ENCODE data around the gene CARNS1. TPM values are rescaled to one million over a fixed set of nuclear protein-coding genes. Genes with fewer than 3 reads are reported as not detected.
A peak's percentile ranks its signal among the peaks of the same experiment; 100 is the strongest.

Gene CARNS1
- total and polyA plus RNA-seq, 10 of the 15 experiments (the other 5 are each of a cell fraction or from before 2014, with no cell fraction given): 0.02 to 0.14 (median 0.10) TPM; not detected in 3

DNA sequence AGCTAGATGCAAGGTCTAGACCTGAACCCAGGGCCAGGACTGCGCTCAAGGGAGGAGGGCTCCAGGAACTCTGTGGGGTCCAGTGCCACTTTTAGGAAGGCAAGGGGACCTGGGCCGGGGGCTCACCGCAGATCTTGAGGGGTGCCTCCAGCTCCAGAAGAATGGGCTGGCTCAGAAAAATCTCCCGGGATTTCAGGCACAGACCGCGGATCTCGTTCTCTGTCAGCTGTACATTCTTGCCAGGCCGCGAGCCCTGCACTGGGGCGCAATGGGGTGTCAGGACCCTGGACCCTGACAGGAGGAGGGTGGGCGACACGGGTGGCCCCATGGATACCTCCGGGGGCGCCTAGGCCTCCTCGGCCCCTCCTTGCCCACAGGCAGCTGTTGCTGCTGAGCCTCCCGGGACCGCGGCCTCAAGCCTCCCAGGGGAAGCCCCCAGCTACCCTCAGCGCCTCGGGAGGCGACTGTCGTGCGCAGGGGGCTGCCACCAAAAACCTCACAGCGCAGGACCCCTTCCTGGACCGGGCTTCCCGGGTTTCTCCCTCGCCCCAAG is 14.5 kb upstream of the CARNS1 start:
- no peaks in the 10 kb centered on the region; the same call in 2 of the 3 replicates for H3K9me3 ChIP-seq (replicated peaks; ENCODE audit: control insufficient read depth, insufficient read depth, low read length)
- peak overlapping the region; percentile 95 for H3K9ac ChIP-seq (ENCODE audit: control insufficient read depth, insufficient read depth, low read length)
- H3K4me3 ChIP-seq: peak overlapping the region; percentile 80
- H4K20me1 ChIP-seq (ENCODE audit: control insufficient read depth, insufficient read depth): no peaks in the 10 kb centered on the region; the same call in 1 of the 2 replicates
- no peak for FAIRE-seq
- RAD21 ChIA-PET (ENCODE audit: unreplicated experiment): interaction anchor here (0.6 to 6.4 kb wide), 35 partner anchors 9 to 1089 kb away, joined by 3 to 112 read pairs (median 4); partner anchors contain the start of genes AIP, CORO1B, PITPNM1 and POLD4
- CTCF ChIA-PET: interaction anchor here (0.8 to 5.0 kb wide), 28 partner anchors 10 to 187 kb away, joined by 3 to 53 read pairs (median 6); partner anchors contain the start of genes AIP, CDK2AP2, GSTP1 and PITPNM1
- ATAC-seq: peak; percentile 21
- peak overlapping the region; percentile 94 for H3K27ac ChIP-seq (ENCODE audit: control insufficient read depth, insufficient read depth)
- H3K4me2 ChIP-seq (ENCODE audit: control insufficient read depth, insufficient read depth): peak overlapping the region; percentile 98
- H3K4me1 ChIP-seq (ENCODE audit: control insufficient read depth, insufficient read depth, low read length): peaks cover 45% of the 10 kb centered on the region
- peaks cover 21 to 24% of the 10 kb centered on the region in 2 experiments for H3K36me3 ChIP-seq (ENCODE audit: control insufficient read depth in 2 of 2, insufficient read depth in 2 of 2, low read length in 1 of 2)
- SMC1A ChIA-PET (ENCODE audit: uncharacterized antibody, unreplicated experiment): interaction anchor here (0.6 to 5.7 kb wide), 19 partner anchors 9 to 106 kb away, joined by 3 to 46 read pairs (median 4); partner anchors contain the start of genes AIP, PTPRCAP, RAD9A and RPS6KB2
- no peak for DNase-seq (ENCODE audit: low read depth, low spot score)
- in situ Hi-C loops (cut with MboI) (no loop called here), intact Hi-C loops (cut with micrococcal nuclease; ENCODE audit: unreplicated experiment) (loop anchor here (1.0 to 5.0 kb wide), 3 partner anchors 36 to 105 kb away; partner anchors contain the start of genes PTPRCAP and TMEM134)
- no peak for TF ChIP-seq RUNX3 (IDR thresholded peaks at IDR 0.05; ENCODE audit: low read length)
- peak in 1 of 2 experiments; percentile 26; a peak in 1 of 4 replicates for TF ChIP-seq IKZF2 (IDR thresholded peaks at IDR 0.05)
- TF ChIP-seq, protein P1, sequence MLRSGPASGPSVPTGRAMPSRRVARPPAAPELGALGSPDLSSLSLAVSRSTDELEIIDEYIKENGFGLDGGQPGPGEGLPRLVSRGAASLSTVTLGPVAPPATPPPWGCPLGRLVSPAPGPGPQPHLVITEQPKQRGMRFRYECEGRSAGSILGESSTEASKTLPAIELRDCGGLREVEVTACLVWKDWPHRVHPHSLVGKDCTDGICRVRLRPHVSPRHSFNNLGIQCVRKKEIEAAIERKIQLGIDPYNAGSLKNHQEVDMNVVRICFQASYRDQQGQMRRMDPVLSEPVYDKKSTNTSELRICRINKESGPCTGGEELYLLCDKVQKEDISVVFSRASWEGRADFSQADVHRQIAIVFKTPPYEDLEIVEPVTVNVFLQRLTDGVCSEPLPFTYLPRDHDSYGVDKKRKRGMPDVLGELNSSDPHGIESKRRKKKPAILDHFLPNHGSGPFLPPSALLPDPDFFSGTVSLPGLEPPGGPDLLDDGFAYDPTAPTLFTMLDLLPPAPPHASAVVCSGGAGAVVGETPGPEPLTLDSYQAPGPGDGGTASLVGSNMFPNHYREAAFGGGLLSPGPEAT (IDR thresholded peaks at IDR 0.05; ENCODE audit: low read depth): peak; percentile 26; the same call in 1 of the 2 replicates
- no peak for TF ChIP-seq SREBF2 (IDR thresholded peaks at IDR 0.05; ENCODE audit: low read length)
- peak; percentile 72 for TF ChIP-seq MEF2B (IDR thresholded peaks at IDR 0.05; ENCODE audit: partially characterized antibody, poor library complexity, severe bottlenecking)
- H3K79me2 ChIP-seq (ENCODE audit: control insufficient read depth, insufficient read depth, low read length): peaks cover 60% of the 10 kb centered on the region
- no TSS peak for BruUV-seq (replicated peaks)
- POLR2A ChIA-PET: interaction anchor here (0.8 to 7.3 kb wide), 24 partner anchors 9 to 161 kb away, joined by 3 to 112 read pairs (median 10); partner anchors contain the start of genes AIP, CLCF1, PITPNM1 and POLD4
- H2AFZ ChIP-seq (ENCODE audit: control insufficient read depth, low read depth, low read length): peak overlapping the region; percentile 78
- H3K27me3 ChIP-seq (replicated peaks in 1 of 2; ENCODE audit: control insufficient read depth in 2 of 2, insufficient read depth in 2 of 2, low read length in 1 of 2): no peaks in the 10 kb centered on the region
- under 1% methylated on average over 27 of the region's 27 CpGs for WGBS (ENCODE audit: insufficient coverage, insufficient replicate concordance, low lambda C conversion rate, missing lambda C conversion rate)
